Measurements from ENCODE around the gene RRP1. TPM values are rescaled to one million over a fixed set of nuclear protein-coding genes. Genes with fewer than 3 reads are reported as not detected.

RRP1 gene
- total and polyA plus RNA-seq, 2 of the 13 experiments (the other 11 are each of a cell fraction or from before 2014, with no cell fraction given), result 20.1 to 35.1 TPM

DNA sequence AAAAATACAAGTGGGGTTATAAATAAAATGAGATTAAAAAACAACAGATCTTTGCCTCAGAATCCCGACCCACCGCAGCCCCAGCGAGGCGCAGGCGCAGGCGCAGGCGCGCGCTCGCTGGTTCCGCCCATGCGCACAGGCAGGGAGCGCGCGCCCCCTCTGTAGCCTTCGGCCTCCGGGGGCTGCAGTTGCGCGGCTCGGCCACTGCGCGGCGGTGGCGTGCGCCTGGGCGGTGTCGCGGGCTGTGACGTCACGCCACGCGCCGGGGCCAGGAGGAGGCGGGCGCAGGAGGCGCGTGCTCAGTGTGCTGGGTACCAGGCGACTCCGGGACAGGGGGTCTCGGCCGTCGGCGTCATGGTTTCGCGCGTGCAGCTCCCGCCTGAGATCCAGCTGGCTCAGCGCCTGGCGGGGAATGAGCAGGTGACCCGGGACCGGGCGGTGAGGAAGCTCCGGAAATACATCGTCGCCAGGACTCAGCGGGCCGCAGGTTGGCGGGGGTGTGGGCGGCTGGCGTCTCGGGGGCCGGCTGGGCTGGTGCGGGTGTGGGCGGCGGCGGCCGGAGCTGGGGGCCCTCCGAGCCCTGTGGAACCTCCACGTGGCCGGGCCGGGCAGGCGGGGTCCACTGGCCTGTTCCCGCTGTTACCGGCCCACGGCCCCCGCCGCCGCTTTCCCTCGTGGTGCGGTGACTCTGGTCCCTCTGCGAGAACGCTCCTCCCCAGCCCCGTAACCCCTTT is at the start of gene RRP1 (continued):
- TF ChIP-seq ZNF766 (CRISPR knock-in tag; IDR thresholded peaks at IDR 0.05; ENCODE audit: borderline replicate concordance) (no peak), PLRG1 (conservative IDR thresholded peaks at IDR 0.05) (no peak), ZNF468 (CRISPR knock-in tag; IDR thresholded peaks at IDR 0.05) (no peak), KDM1A (CRISPR knock-in tag; IDR thresholded peaks at IDR 0.05) (no peak), SMC3 (IDR thresholded peaks at IDR 0.05; ENCODE audit: low read length) (no peak), MBNL3 (CRISPR knock-in tag; conservative IDR thresholded peaks at IDR 0.05) (no peak), LCORL (IDR thresholded peaks at IDR 0.05) (no peak), LCORL (CRISPR knock-in tag; IDR thresholded peaks at IDR 0.05) (no peak; the same call in 1 of the 2 replicates), ZNF335 (CRISPR knock-in tag; IDR thresholded peaks at IDR 0.05) (no peak), ZNF143 (CRISPR knock-in tag; IDR thresholded peaks at IDR 0.05) (peak; percentile 52; the same call in 1 of the 2 replicates), ZNF224 (CRISPR knock-in tag; IDR thresholded peaks at IDR 0.05) (no peak), GTF2F1 (IDR thresholded peaks at IDR 0.05; ENCODE audit: low read length) (no peak)
- TF ChIP-seq, protein P1, sequence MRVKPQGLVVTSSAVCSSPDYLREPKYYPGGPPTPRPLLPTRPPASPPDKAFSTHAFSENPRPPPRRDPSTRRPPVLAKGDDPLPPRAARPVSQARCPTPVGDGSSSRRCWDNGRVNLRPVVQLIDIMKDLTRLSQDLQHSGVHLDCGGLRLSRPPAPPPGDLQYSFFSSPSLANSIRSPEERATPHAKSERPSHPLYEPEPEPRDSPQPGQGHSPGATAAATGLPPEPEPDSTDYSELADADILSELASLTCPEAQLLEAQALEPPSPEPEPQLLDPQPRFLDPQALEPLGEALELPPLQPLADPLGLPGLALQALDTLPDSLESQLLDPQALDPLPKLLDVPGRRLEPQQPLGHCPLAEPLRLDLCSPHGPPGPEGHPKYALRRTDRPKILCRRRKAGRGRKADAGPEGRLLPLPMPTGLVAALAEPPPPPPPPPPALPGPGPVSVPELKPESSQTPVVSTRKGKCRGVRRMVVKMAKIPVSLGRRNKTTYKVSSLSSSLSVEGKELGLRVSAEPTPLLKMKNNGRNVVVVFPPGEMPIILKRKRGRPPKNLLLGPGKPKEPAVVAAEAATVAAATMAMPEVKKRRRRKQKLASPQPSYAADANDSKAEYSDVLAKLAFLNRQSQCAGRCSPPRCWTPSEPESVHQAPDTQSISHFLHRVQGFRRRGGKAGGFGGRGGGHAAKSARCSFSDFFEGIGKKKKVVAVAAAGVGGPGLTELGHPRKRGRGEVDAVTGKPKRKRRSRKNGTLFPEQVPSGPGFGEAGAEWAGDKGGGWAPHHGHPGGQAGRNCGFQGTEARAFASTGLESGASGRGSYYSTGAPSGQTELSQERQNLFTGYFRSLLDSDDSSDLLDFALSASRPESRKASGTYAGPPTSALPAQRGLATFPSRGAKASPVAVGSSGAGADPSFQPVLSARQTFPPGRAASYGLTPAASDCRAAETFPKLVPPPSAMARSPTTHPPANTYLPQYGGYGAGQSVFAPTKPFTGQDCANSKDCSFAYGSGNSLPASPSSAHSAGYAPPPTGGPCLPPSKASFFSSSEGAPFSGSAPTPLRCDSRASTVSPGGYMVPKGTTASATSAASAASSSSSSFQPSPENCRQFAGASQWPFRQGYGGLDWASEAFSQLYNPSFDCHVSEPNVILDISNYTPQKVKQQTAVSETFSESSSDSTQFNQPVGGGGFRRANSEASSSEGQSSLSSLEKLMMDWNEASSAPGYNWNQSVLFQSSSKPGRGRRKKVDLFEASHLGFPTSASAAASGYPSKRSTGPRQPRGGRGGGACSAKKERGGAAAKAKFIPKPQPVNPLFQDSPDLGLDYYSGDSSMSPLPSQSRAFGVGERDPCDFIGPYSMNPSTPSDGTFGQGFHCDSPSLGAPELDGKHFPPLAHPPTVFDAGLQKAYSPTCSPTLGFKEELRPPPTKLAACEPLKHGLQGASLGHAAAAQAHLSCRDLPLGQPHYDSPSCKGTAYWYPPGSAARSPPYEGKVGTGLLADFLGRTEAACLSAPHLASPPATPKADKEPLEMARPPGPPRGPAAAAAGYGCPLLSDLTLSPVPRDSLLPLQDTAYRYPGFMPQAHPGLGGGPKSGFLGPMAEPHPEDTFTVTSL (CRISPR knock-in tag; IDR thresholded peaks at IDR 0.05; ENCODE audit: borderline replicate concordance), result no peak
- TF ChIP-seq, protein P2, sequence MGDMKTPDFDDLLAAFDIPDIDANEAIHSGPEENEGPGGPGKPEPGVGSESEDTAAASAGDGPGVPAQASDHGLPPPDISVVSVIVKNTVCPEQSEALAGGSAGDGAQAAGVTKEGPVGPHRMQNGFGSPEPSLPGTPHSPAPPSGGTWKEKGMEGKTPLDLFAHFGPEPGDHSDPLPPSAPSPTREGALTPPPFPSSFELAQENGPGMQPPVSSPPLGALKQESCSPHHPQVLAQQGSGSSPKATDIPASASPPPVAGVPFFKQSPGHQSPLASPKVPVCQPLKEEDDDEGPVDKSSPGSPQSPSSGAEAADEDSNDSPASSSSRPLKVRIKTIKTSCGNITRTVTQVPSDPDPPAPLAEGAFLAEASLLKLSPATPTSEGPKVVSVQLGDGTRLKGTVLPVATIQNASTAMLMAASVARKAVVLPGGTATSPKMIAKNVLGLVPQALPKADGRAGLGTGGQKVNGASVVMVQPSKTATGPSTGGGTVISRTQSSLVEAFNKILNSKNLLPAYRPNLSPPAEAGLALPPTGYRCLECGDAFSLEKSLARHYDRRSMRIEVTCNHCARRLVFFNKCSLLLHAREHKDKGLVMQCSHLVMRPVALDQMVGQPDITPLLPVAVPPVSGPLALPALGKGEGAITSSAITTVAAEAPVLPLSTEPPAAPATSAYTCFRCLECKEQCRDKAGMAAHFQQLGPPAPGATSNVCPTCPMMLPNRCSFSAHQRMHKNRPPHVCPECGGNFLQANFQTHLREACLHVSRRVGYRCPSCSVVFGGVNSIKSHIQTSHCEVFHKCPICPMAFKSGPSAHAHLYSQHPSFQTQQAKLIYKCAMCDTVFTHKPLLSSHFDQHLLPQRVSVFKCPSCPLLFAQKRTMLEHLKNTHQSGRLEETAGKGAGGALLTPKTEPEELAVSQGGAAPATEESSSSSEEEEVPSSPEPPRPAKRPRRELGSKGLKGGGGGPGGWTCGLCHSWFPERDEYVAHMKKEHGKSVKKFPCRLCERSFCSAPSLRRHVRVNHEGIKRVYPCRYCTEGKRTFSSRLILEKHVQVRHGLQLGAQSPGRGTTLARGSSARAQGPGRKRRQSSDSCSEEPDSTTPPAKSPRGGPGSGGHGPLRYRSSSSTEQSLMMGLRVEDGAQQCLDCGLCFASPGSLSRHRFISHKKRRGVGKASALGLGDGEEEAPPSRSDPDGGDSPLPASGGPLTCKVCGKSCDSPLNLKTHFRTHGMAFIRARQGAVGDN (CRISPR knock-in tag; IDR thresholded peaks at IDR 0.05), result peak; percentile 97
- TF ChIP-seq, protein P3, sequence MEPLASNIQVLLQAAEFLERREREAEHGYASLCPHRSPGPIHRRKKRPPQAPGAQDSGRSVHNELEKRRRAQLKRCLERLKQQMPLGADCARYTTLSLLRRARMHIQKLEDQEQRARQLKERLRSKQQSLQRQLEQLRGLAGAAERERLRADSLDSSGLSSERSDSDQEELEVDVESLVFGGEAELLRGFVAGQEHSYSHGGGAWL (CRISPR knock-in tag; IDR thresholded peaks at IDR 0.05), result 0 out of 2 replicates have a peak, but pooled peaks have one; percentile 26
- TF ChIP-seq, protein P4, sequence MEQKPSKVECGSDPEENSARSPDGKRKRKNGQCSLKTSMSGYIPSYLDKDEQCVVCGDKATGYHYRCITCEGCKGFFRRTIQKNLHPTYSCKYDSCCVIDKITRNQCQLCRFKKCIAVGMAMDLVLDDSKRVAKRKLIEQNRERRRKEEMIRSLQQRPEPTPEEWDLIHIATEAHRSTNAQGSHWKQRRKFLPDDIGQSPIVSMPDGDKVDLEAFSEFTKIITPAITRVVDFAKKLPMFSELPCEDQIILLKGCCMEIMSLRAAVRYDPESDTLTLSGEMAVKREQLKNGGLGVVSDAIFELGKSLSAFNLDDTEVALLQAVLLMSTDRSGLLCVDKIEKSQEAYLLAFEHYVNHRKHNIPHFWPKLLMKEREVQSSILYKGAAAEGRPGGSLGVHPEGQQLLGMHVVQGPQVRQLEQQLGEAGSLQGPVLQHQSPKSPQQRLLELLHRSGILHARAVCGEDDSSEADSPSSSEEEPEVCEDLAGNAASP (CRISPR knock-in tag; IDR thresholded peaks at IDR 0.05; ENCODE audit: borderline replicate concordance), result no peak
- TF ChIP-seq, protein P5, sequence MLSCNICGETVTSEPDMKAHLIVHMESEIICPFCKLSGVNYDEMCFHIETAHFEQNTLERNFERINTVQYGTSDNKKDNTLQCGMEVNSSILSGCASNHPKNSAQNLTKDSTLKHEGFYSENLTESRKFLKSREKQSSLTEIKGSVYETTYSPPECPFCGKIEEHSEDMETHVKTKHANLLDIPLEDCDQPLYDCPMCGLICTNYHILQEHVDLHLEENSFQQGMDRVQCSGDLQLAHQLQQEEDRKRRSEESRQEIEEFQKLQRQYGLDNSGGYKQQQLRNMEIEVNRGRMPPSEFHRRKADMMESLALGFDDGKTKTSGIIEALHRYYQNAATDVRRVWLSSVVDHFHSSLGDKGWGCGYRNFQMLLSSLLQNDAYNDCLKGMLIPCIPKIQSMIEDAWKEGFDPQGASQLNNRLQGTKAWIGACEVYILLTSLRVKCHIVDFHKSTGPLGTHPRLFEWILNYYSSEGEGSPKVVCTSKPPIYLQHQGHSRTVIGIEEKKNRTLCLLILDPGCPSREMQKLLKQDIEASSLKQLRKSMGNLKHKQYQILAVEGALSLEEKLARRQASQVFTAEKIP (CRISPR knock-in tag; IDR thresholded peaks at IDR 0.05; ENCODE audit: borderline replicate concordance), result no peak
